ENCODE measurements around the gene TRMT61A. TPM values are rescaled to one million over a fixed set of nuclear protein-coding genes. Genes with fewer than 3 reads are reported as not detected.

Gene TRMT61A
- total and polyA plus RNA-seq, 10 of the 15 experiments (the other 5 are each of a cell fraction or from before 2014, with no cell fraction given) = 0.11 to 21.9 (median 11.4) TPM

GRCh38 chr14:103500148-103500990, 28.6 kb upstream of the TRMT61A start:
- no TSS peak for BruUV-seq (replicated peaks)
- ChIA-PET POLR2A (interaction anchor here (0.5 kb wide), 1 partner anchor 378 kb away, joined by 4 read pairs; no protein-coding TSS in a partner anchor), CTCF (interaction anchor here (0.6 to 2.2 kb wide), 11 partner anchors 8 to 84 kb away, joined by 3 to 7 read pairs (median 4); no protein-coding TSS in a partner anchor), SMC1A (ENCODE audit: uncharacterized antibody, unreplicated experiment) (interaction anchor here (1.0 to 1.4 kb wide), 4 partner anchors 18 to 106 kb away, joined by 3 to 4 read pairs (median 3); no protein-coding TSS in a partner anchor), RAD21 (ENCODE audit: unreplicated experiment) (interaction anchor here (0.6 to 1.4 kb wide), 3 partner anchors 45 to 47 kb away, joined by 3 to 4 read pairs (median 4); no protein-coding TSS in a partner anchor)
- peak; percentile 99 for ATAC-seq
- DNase-seq (ENCODE audit: low read depth, low spot score) = no peak
- H3K4me3 ChIP-seq = no peak overlapping the region
- in situ Hi-C loops (cut with MboI) = no loop called here
- FAIRE-seq = peak; percentile 57
- 43% methylated on average over 16 of the region's 17 CpGs for WGBS (ENCODE audit: insufficient coverage, insufficient replicate concordance, low lambda C conversion rate, missing lambda C conversion rate)
- H2AFZ ChIP-seq (ENCODE audit: control insufficient read depth, low read depth, low read length) = peak overlapping the region; percentile 38; the same call in 1 of the 2 replicates
- no peaks in the 10 kb centered on the region for H4K20me1 ChIP-seq (ENCODE audit: control insufficient read depth, insufficient read depth)
- no peaks in the 10 kb centered on the region for H3K4me1 ChIP-seq (ENCODE audit: control insufficient read depth, insufficient read depth, low read length)
- intact Hi-C loops (cut with micrococcal nuclease; ENCODE audit: unreplicated experiment) = loop anchor here (1.0 kb wide), 1 partner anchor 46 kb away; no protein-coding TSS in a partner anchor
- no peak overlapping the region for H3K27ac ChIP-seq (ENCODE audit: control insufficient read depth, insufficient read depth)
- no peaks in the 10 kb centered on the region for H3K9me3 ChIP-seq (replicated peaks; ENCODE audit: control insufficient read depth, insufficient read depth, low read length)
- H3K79me2 ChIP-seq (ENCODE audit: control insufficient read depth, insufficient read depth, low read length) = no peaks in the 10 kb centered on the region
- TF ChIP-seq MXI1 (IDR thresholded peaks at IDR 0.05; ENCODE audit: low read depth, low read length) (no peak), POLR2AphosphoS2 (IDR thresholded peaks at IDR 0.05; ENCODE audit: low read depth, low read length) (no peak), BCLAF1 (IDR thresholded peaks at IDR 0.05) (no peak), YY1 (IDR thresholded peaks at IDR 0.05; ENCODE audit: low read depth, low read length) (0 out of 2 replicates have a peak, but pooled peaks have one; percentile 42), RAD21 (IDR thresholded peaks at IDR 0.05; ENCODE audit: insufficient read depth, low read depth, low read length) (peak; percentile 42; the same call in 1 of the 2 replicates), WRNIP1 (IDR thresholded peaks at IDR 0.05; ENCODE audit: borderline replicate concordance, low read depth, low read length) (no peak), TCF12 (IDR thresholded peaks at IDR 0.05; ENCODE audit: low read depth, low read length) (no peak), TARDBP (IDR thresholded peaks at IDR 0.05; ENCODE audit: borderline replicate concordance) (no peak), KDM1A (IDR thresholded peaks at IDR 0.05; ENCODE audit: borderline replicate concordance) (no peak), CHD2 (IDR thresholded peaks at IDR 0.05; ENCODE audit: borderline replicate concordance, low read depth, low read length) (no peak), RUNX3 (IDR thresholded peaks at IDR 0.05; ENCODE audit: low read length) (no peak), SMC3 (IDR thresholded peaks at IDR 0.05; ENCODE audit: borderline replicate concordance, low read length) (peak; percentile 57; the same call in 1 of the 2 replicates)
- TF ChIP-seq, protein P1, sequence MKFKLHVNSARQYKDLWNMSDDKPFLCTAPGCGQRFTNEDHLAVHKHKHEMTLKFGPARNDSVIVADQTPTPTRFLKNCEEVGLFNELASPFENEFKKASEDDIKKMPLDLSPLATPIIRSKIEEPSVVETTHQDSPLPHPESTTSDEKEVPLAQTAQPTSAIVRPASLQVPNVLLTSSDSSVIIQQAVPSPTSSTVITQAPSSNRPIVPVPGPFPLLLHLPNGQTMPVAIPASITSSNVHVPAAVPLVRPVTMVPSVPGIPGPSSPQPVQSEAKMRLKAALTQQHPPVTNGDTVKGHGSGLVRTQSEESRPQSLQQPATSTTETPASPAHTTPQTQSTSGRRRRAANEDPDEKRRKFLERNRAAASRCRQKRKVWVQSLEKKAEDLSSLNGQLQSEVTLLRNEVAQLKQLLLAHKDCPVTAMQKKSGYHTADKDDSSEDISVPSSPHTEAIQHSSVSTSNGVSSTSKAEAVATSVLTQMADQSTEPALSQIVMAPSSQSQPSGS (IDR thresholded peaks at IDR 0.05; ENCODE audit: low read length) = no peak
- TF ChIP-seq, protein P2, sequence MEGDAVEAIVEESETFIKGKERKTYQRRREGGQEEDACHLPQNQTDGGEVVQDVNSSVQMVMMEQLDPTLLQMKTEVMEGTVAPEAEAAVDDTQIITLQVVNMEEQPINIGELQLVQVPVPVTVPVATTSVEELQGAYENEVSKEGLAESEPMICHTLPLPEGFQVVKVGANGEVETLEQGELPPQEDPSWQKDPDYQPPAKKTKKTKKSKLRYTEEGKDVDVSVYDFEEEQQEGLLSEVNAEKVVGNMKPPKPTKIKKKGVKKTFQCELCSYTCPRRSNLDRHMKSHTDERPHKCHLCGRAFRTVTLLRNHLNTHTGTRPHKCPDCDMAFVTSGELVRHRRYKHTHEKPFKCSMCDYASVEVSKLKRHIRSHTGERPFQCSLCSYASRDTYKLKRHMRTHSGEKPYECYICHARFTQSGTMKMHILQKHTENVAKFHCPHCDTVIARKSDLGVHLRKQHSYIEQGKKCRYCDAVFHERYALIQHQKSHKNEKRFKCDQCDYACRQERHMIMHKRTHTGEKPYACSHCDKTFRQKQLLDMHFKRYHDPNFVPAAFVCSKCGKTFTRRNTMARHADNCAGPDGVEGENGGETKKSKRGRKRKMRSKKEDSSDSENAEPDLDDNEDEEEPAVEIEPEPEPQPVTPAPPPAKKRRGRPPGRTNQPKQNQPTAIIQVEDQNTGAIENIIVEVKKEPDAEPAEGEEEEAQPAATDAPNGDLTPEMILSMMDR (IDR thresholded peaks at IDR 0.05 in 2 of 3, conservative IDR thresholded peaks at IDR 0.05 in 1 of 3; ENCODE audit: control insufficient read depth in 2 of 3, extremely low read depth in 1 of 3, insufficient read depth in 1 of 3, low read depth in 3 of 3, low read length in 3 of 3) = peak; percentile 81 to 94 (median 88)
- H3K36me3 ChIP-seq (ENCODE audit: control insufficient read depth in 2 of 2, insufficient read depth in 2 of 2, low read length in 1 of 2) = peaks cover 23 to 34% of the 10 kb centered on the region in 2 experiments
- no peak overlapping the region for H3K4me2 ChIP-seq (ENCODE audit: control insufficient read depth, insufficient read depth)
- no peaks in the 10 kb centered on the region for H3K27me3 ChIP-seq (replicated peaks in 1 of 2; ENCODE audit: control insufficient read depth in 2 of 2, insufficient read depth in 2 of 2, low read length in 1 of 2)
- H3K9ac ChIP-seq (ENCODE audit: control insufficient read depth, insufficient read depth, low read length) = no peak overlapping the region
